Upper lobe of left lung (tissue), 6 donors: ENCODE data around the gene SUPT7L. TPM values are rescaled to one million over a fixed set of nuclear protein-coding genes. Genes with fewer than 3 reads are reported as not detected.

Experiments
- ATAC-seq, 2 donors: fragments of 200-7000 bp; cut with Tn5 transposase; one replicate each; pipeline ENCODE4 v1.9.1; 2022; ENCODE audit warnings: mild to moderate bottlenecking in 2 of 2, moderate library complexity in 2 of 2; ENCODE audit not compliant: low FRiP score in 2 of 2
- DNase-seq, 2 donors: peaks; one replicate each; pipeline ENCODE4 v3.0.0-alpha.2; 2019 to 2020
- H3K27ac ChIP-seq, 4 donors: fragments of 200-600 bp; sonication (generic); one replicate each; pipeline ENCODE4 v1.5.1; 2016 to 2019
- H3K27me3 ChIP-seq, 4 donors: fragments of 200-600 bp; sonication (generic); one replicate each; pipeline ENCODE4 v1.5.1; 2017 to 2019
- H3K36me3 ChIP-seq, 4 donors: fragments of 200-600 bp; sonication (generic); one replicate each; pipeline ENCODE4 v1.5.1; 2016 to 2019
- H3K4me1 ChIP-seq, 4 donors: fragments of 200-600 bp; sonication (generic); one replicate each; pipeline ENCODE4 v1.5.1; 2018 to 2019
- H3K4me3 ChIP-seq, 4 donors: fragments of 200-600 bp; sonication (generic); one replicate each; pipeline ENCODE4 v1.5.1; 2017 to 2019; ENCODE audit warnings: mild to moderate bottlenecking in 2 of 4, moderate library complexity in 1 of 4
- H3K9me3 ChIP-seq, 4 donors: fragments of 200-600 bp; sonication (generic); one replicate each; pipeline ENCODE4 v1.5.1; 2018 to 2019
- EP300 ChIP-seq, 4 donors: sonication (generic); formaldehyde crosslinking; IDR thresholded peaks; one replicate each; pipeline ENCODE4 v1.5.1; 2017; ENCODE audit warnings: antibody characterized with exemption in 4 of 4, control low read depth in 2 of 4
- POLR2A ChIP-seq, 4 donors: fragments of 450-650 bp; IDR thresholded peaks; one replicate each; pipeline ENCODE4 v1.5.1; 2016 to 2017; ENCODE audit warnings: antibody characterized with exemption in 4 of 4, mild to moderate bottlenecking in 2 of 4
- POLR2AphosphoS5 ChIP-seq, 2 donors: sonication (generic); formaldehyde crosslinking; IDR thresholded peaks; one replicate each; pipeline ENCODE4 v1.5.1; 2017; ENCODE audit warnings: antibody characterized with exemption in 2 of 2
- WGBS, 2 donors: methylation state at CpG; one replicate each; pipeline ENCODE4 v1.1.5; 2017 to 2018; 5-methylcytosine and 5-hydroxymethylcytosine counted together
- total RNA-seq, 6 donors: library from RNA; depleted of rRNA in 4 of 6; stranded (reverse); fragments of >200 nt in 4 of 6; gene quantifications; one replicate each; pipeline versions ENCODE4 v1.1.0 to v1.2.1, GENCODE V29; 2016 to 2021
- TF ChIP-seq, protein P1 (sequence below), 6 experiments: fragments of 450-650 bp in 4 of 6; fragments of 200-600 bp in 2 of 6; sonication (generic) in 2 of 6; IDR thresholded peaks; one replicate each; pipeline ENCODE4 v1.5.1; 2016 to 2019; ENCODE audit warnings: antibody characterized with exemption in 6 of 6
- donor health status: DM: no; HTN: no; CAD: no; lungs with moderate emphysema.
- donor health status: DM: no; HTN: yes; CAD: no; lungs with severe emphysema.

Gene SUPT7L
- total RNA-seq, 6 donors from 2014 or later, result 22.2 to 70.2 (median 25.0) TPM

DNA sequence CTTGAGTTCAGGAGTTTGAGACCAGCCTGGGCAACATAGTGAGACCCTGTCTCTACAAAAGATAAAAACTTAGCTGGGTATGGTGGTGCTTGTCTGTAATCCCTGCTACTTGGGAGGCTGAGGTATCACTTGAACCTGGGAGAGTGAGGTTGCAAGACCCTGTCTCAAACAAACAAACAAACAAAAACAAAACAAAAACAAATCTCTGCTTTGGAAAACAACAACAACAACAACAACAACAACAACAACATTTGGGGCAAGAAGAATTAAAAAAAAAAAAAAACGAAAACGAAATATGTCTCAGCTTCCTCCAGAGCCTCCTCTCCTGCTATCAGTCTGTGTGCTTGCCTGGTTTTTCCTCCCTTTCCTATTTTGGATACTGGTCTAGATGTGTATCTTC lies 17.2 kb upstream of the SUPT7L start:
- no peak overlapping the region for H3K4me3 ChIP-seq
- peaks cover 0 to 8% (median 5%) of the 10 kb centered on the region in 4 donors for H3K4me1 ChIP-seq
- 86 to 95% methylated on average over 2 of the region's 2 CpGs for WGBS, 2 donors
- H3K36me3 ChIP-seq, result peaks cover 15 to 77% (median 36%) of the 10 kb centered on the region in 4 donors
- ATAC-seq (no peak), DNase-seq (no peak)
- TF ChIP-seq POLR2AphosphoS5 (IDR thresholded peaks at IDR 0.05) (no peak), POLR2A (IDR thresholded peaks at IDR 0.05) (no peak), EP300 (IDR thresholded peaks at IDR 0.05) (no peak)
- TF ChIP-seq, protein P1, sequence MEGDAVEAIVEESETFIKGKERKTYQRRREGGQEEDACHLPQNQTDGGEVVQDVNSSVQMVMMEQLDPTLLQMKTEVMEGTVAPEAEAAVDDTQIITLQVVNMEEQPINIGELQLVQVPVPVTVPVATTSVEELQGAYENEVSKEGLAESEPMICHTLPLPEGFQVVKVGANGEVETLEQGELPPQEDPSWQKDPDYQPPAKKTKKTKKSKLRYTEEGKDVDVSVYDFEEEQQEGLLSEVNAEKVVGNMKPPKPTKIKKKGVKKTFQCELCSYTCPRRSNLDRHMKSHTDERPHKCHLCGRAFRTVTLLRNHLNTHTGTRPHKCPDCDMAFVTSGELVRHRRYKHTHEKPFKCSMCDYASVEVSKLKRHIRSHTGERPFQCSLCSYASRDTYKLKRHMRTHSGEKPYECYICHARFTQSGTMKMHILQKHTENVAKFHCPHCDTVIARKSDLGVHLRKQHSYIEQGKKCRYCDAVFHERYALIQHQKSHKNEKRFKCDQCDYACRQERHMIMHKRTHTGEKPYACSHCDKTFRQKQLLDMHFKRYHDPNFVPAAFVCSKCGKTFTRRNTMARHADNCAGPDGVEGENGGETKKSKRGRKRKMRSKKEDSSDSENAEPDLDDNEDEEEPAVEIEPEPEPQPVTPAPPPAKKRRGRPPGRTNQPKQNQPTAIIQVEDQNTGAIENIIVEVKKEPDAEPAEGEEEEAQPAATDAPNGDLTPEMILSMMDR (IDR thresholded peaks at IDR 0.05), result no peak
- no peaks in the 10 kb centered on the region for H3K9me3 ChIP-seq
- no peaks in the 10 kb centered on the region for H3K27me3 ChIP-seq
- H3K27ac ChIP-seq, result no peak overlapping the region

DNA sequence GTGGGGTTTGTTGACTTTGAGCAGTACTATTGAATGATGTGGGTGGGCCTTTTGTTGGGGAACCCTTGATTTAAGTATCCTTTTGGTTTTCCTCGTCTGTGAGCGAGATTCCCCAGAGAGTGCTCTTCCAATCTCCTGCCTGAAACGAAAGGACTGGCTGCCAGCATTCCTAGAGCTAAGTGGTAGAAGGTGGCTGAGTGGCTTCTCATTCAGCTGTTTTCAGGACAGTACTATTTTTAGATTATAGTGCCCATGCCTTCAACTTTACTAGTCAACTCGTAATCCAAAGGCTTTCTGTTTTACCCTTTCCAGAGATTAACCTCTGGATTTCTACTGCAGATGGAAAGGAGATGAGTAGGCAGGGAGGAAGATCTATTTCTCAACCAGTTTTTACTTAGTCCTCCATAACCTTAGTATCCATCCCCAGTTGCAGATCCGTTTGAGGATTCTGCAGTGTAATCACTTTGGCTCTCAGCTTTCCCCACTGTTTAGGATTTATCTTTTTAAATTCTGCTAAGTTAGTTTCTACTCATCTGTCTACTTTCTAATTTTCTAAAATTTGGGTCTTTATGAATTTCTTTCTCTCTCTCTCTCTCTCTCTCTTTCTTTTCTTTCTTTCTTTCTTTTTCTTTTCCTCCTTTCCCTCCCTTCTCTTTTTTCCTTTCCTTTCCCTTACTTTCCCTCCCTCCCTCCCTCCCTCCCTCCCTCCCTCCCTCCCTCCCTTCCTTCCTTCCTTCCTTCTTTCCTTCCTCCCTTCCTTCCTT lies 9.5 kb upstream of the SUPT7L start:
- Histone ChIP-seq H3K27me3 (no peaks in the 10 kb centered on the region), H3K9me3 (no peaks in the 10 kb centered on the region), H3K4me1 (no peaks in the 10 kb centered on the region), H3K27ac (no peak overlapping the region), H3K4me3 (no peak overlapping the region), H3K36me3 (peaks cover 24 to 93% (median 50%) of the 10 kb centered on the region in 4 donors)
- WGBS, 2 donors, result 80 to 86% methylated on average over 5 of the region's 5 CpGs
- DNase-seq (no peak), ATAC-seq (no peak)
- TF ChIP-seq, protein P1 (IDR thresholded peaks at IDR 0.05), result no peak
- TF ChIP-seq EP300 (IDR thresholded peaks at IDR 0.05) (no peak), POLR2AphosphoS5 (IDR thresholded peaks at IDR 0.05) (no peak), POLR2A (IDR thresholded peaks at IDR 0.05) (no peak)

DNA sequence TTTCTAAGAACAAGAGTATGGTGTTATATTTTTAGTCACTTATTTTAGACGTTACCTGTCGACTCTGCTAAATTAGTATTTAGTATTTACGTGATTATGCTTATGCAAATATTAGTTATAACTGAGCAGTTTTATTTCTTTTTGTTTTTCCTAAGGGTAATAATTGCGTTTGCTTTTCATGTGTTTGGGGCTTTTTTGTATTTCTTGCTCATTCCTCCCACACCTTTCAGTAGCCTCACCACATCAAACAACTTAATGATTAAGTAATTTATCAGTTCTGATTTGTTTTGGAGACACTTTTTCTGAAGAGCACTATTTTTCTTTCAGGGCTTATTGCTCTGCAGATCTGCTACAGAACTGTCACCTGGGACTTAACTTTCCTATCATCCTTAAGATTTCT lies 7.8 kb upstream of the SUPT7L start:
- 84 to 93% methylated on average over 4 of the region's 4 CpGs for WGBS, 2 donors
- ATAC-seq, result no peak
- Histone ChIP-seq H3K9me3 (no peaks in the 10 kb centered on the region), H3K4me1 (peaks cover 0 to 6% (median 0%) of the 10 kb centered on the region in 4 donors), H3K36me3 (peaks cover 19 to 87% (median 41%) of the 10 kb centered on the region in 4 donors), H3K27ac (no peak overlapping the region), H3K27me3 (no peaks in the 10 kb centered on the region), H3K4me3 (no peak overlapping the region)
- no peak for DNase-seq
- no peak for TF ChIP-seq POLR2A (IDR thresholded peaks at IDR 0.05)
- TF ChIP-seq EP300 (IDR thresholded peaks at IDR 0.05), result no peak
- TF ChIP-seq POLR2AphosphoS5 (IDR thresholded peaks at IDR 0.05), result no peak
- TF ChIP-seq, protein P1 (IDR thresholded peaks at IDR 0.05), result no peak

DNA sequence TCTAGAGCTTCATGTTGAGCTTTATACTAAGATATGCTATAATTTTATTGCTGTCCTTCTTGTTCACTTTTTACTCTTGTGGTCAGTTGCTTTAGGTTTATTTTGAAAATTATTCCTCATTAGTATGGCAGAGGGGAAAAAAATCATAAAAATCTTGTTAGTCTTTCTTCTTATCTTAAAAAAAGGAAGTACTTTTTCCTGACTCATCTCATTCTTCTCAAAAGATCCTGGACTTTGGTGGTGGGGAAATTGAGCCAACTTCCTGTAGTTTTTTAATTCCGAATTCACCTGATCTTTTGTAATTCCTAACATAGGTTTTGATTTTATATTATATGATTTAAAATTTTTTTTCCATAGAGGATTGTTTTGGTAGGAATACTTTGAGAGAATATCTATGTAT lies 4.0 kb upstream of the SUPT7L start:
- Histone ChIP-seq H3K4me1 (peaks cover 21 to 30% (median 24%) of the 10 kb centered on the region in 4 donors), H3K4me3 (no peak overlapping the region), H3K36me3 (peaks cover 15 to 55% (median 31%) of the 10 kb centered on the region in 4 donors), H3K27ac (peak overlapping the region in 1 of 4 donors; percentile 45), H3K27me3 (no peaks in the 10 kb centered on the region), H3K9me3 (no peaks in the 10 kb centered on the region)
- no peak for ATAC-seq
- TF ChIP-seq POLR2A (IDR thresholded peaks at IDR 0.05) (no peak), EP300 (IDR thresholded peaks at IDR 0.05) (no peak), POLR2AphosphoS5 (IDR thresholded peaks at IDR 0.05) (no peak)
- TF ChIP-seq, protein P1 (IDR thresholded peaks at IDR 0.05), result no peak
- WGBS, 2 donors, result 54 to 58% methylated on average over 1 of the region's 1 CpG
- no peak for DNase-seq
